ENCODE data around the gene OR52M1. TPM values are rescaled to one million over a fixed set of nuclear protein-coding genes. Genes with fewer than 3 reads are reported as not detected.

Gene OR52M1
- total and polyA plus RNA-seq, 2 donors from 2014 or later = not detected

DNA sequence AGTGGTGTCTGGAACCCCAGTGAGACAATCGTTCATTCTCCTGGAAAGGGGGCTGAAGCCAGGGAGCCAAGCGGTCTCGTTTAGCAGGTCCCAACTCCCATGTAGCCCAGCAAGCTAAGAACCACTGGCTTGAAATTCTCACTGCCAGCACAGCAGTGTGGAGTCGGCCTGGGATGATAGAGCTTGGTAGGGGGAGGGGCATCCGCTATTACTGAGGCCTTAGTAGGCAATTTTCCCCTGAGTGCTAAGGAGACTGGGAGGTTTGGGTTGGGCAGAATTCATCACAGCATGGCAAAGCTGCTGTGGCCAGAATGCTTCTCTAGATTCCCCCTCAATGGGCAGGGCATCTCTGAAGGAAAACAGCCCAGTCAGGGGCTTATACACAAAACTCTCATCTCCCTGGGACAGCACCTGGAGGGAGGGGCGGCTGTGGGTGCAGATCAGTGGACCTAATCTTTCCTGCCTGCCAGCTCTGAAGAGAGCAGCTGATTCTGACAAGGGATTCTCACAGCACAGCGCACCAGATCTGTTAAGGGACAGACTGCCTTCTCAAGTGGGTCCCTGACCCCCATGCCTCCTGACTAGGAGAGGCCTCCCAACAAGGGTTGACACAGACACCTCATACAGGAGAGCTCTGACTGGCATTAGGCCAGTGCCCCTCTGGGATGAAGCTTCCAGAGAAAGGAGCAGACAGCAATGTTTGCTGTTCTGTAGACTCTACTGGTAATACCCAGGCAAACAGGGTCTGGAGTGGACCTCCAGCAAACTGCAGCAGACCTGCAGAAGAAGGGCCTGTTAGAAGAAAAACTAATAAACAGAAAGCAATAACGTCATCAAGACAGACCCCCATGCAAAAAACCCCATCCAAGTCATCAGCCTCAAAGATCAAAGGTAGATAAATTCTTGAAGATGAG, 14.8 kb downstream of the OR52M1 start:
- TF ChIP-seq, protein P1, sequence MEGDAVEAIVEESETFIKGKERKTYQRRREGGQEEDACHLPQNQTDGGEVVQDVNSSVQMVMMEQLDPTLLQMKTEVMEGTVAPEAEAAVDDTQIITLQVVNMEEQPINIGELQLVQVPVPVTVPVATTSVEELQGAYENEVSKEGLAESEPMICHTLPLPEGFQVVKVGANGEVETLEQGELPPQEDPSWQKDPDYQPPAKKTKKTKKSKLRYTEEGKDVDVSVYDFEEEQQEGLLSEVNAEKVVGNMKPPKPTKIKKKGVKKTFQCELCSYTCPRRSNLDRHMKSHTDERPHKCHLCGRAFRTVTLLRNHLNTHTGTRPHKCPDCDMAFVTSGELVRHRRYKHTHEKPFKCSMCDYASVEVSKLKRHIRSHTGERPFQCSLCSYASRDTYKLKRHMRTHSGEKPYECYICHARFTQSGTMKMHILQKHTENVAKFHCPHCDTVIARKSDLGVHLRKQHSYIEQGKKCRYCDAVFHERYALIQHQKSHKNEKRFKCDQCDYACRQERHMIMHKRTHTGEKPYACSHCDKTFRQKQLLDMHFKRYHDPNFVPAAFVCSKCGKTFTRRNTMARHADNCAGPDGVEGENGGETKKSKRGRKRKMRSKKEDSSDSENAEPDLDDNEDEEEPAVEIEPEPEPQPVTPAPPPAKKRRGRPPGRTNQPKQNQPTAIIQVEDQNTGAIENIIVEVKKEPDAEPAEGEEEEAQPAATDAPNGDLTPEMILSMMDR (IDR thresholded peaks at IDR 0.05; ENCODE audit: borderline replicate concordance, extremely low read depth, insufficient read depth) = no peak
- Histone ChIP-seq H3K36me3 (ENCODE audit: control insufficient read depth in 2 of 3, insufficient read depth in 3 of 3, low read length in 3 of 3) (no peaks in the 10 kb centered on the region), H3K27me3 (ENCODE audit: control insufficient read depth, insufficient read depth, low read length) (no peaks in the 10 kb centered on the region), H3K4me1 (ENCODE audit: control insufficient read depth in 2 of 3, insufficient read depth in 2 of 3, low read depth in 1 of 3, low read length in 3 of 3) (peaks cover 0 to 7% (median 0%) of the 10 kb centered on the region in 3 donors), H3K4me3 (ENCODE audit: low read length in 3 of 3) (no peak overlapping the region), H3K9me3 (ENCODE audit: control insufficient read depth in 2 of 3, insufficient read depth in 1 of 3, low read length in 3 of 3) (peaks cover 0 to 2% (median 0%) of the 10 kb centered on the region in 3 donors), H3K9ac (ENCODE audit: low read length in 3 of 3) (no peak overlapping the region), H3K27ac (ENCODE audit: low read depth in 2 of 2, low read length in 2 of 2) (peak overlapping the region; percentile 0 to 35)
- DNase-seq = peak in 1 of 5 donors; percentile 12
- intact Hi-C loops (cut with DNase I) = no loop called here
- FAIRE-seq = no peak

DNA sequence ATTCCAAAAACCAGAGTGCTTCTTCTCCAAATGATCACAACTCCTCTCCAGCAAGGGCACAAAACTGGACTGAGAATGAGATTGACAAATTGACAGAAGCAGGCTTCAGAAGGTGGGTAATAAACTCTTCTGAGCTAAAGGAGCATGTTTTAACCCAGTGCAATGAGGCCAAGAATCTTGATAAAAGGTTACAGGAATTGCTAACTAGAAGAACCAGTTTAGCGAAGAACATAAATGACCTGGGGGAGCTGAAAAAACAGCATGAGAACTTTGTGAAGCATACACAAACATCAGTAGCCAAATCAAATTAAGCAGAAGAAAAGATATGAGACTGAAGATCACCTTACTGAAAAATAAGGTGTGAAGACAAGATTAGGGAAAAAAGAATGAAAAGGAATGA, 15.5 kb downstream of the OR52M1 start:
- intact Hi-C loops (cut with DNase I) = no loop called here
- DNase-seq (peak in 2 of 5 donors; percentile 53 to 72), FAIRE-seq (no peak)
- peak overlapping the region in 1 of 2 donors; percentile 35 for H3K27ac ChIP-seq (ENCODE audit: low read depth in 2 of 2, low read length in 2 of 2)
- no peaks in the 10 kb centered on the region for H3K36me3 ChIP-seq (ENCODE audit: control insufficient read depth in 2 of 3, insufficient read depth in 3 of 3, low read length in 3 of 3)
- peaks cover 0 to 2% (median 0%) of the 10 kb centered on the region in 3 donors for H3K9me3 ChIP-seq (ENCODE audit: control insufficient read depth in 2 of 3, insufficient read depth in 1 of 3, low read length in 3 of 3)
- TF ChIP-seq, protein P1 (IDR thresholded peaks at IDR 0.05; ENCODE audit: borderline replicate concordance, extremely low read depth, insufficient read depth) = no peak
- no peaks in the 10 kb centered on the region for H3K27me3 ChIP-seq (ENCODE audit: control insufficient read depth, insufficient read depth, low read length)
- no peak overlapping the region for H3K9ac ChIP-seq (ENCODE audit: low read length in 3 of 3)
- H3K4me3 ChIP-seq (ENCODE audit: low read length in 3 of 3) = no peak overlapping the region
- H3K4me1 ChIP-seq (ENCODE audit: control insufficient read depth in 2 of 3, insufficient read depth in 2 of 3, low read depth in 1 of 3, low read length in 3 of 3) = peaks cover 0 to 7% (median 0%) of the 10 kb centered on the region in 3 donors

DNA sequence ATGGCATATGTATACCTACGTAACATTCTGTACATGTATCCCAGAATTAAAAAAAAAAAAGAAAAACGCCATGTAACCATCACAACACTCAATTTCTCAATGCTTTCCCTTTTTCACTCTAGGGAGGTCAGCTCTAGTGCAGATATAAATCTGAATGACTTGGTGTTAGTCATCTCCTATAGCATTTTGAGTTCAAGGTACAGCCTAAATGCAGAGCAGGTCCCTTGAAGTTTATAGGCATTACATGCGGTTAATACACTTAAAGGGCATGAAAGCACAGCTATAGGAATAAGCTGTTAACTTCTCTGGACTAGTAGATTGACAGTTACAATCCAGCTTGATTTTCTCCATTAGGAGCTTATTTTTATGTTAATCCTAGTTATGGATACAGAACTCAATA, 20.4 kb downstream of the OR52M1 start:
- Histone ChIP-seq H3K9ac (ENCODE audit: low read length in 3 of 3) (no peak overlapping the region), H3K4me1 (ENCODE audit: control insufficient read depth in 2 of 3, insufficient read depth in 2 of 3, low read depth in 1 of 3, low read length in 3 of 3) (no peaks in the 10 kb centered on the region), H3K27ac (ENCODE audit: low read depth in 2 of 2, low read length in 2 of 2) (no peak overlapping the region), H3K9me3 (ENCODE audit: control insufficient read depth in 2 of 3, insufficient read depth in 1 of 3, low read length in 3 of 3) (peaks cover 0 to 2% (median 0%) of the 10 kb centered on the region in 3 donors), H3K27me3 (ENCODE audit: control insufficient read depth, insufficient read depth, low read length) (no peaks in the 10 kb centered on the region), H3K36me3 (ENCODE audit: control insufficient read depth in 2 of 3, insufficient read depth in 3 of 3, low read length in 3 of 3) (no peaks in the 10 kb centered on the region), H3K4me3 (ENCODE audit: low read length in 3 of 3) (no peak overlapping the region)
- FAIRE-seq (no peak), DNase-seq (no peak)
- intact Hi-C loops (cut with DNase I) = no loop called here
- TF ChIP-seq, protein P1 (IDR thresholded peaks at IDR 0.05; ENCODE audit: borderline replicate concordance, extremely low read depth, insufficient read depth) = no peak

All from kidney (tissue), 14 donors.